Sigmoid colon (tissue), 4 donors: Measurements from ENCODE around the gene CLEC2L.

Experiments used
- EP300 ChIP-seq, 4 donors: sonication (generic); formaldehyde crosslinking; IDR thresholded peaks; one replicate each; pipeline ENCODE4 v1.6.1; 2017; ENCODE audit warnings: antibody characterized with exemption in 4 of 4
- POLR2A ChIP-seq, 2 donors: fragments of 450-650 bp; IDR thresholded peaks; one replicate each; pipeline ENCODE4 v1.6.1; 2016; ENCODE audit warnings: antibody characterized with exemption in 2 of 2, mild to moderate bottlenecking in 2 of 2, moderate library complexity in 2 of 2
- TF ChIP-seq, protein P1 (sequence below), 4 experiments: fragments of 450-650 bp in 3 of 4; fragments of 200-600 bp in 1 of 4; IDR thresholded peaks; one replicate each; pipeline ENCODE4 v1.5.1; 2016 to 2019; ENCODE audit warnings: antibody characterized with exemption in 4 of 4, mild to moderate bottlenecking in 3 of 4, moderate library complexity in 2 of 4

DNA sequence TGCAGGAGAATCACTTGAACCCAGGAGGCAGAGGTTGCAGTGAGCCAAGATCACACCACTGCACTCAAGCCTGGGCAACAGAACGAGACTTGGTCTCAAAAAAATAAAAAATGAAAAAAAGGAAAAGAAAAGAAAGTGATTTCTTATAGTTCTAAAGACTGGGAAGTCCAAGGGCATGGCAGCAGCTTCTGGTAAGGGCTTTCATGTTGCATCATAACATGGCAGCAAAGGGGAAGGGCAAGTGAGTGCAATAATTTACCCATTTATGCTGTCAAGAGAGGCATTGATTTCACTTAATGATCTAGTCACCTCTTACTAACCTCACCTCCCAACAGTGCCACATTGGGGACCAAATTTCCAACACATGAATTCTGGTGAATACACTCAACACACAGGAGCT is 31.2 kb upstream of the CLEC2L start:
- TF ChIP-seq EP300 (IDR thresholded peaks at IDR 0.05), result no peak
- TF ChIP-seq, protein P1, sequence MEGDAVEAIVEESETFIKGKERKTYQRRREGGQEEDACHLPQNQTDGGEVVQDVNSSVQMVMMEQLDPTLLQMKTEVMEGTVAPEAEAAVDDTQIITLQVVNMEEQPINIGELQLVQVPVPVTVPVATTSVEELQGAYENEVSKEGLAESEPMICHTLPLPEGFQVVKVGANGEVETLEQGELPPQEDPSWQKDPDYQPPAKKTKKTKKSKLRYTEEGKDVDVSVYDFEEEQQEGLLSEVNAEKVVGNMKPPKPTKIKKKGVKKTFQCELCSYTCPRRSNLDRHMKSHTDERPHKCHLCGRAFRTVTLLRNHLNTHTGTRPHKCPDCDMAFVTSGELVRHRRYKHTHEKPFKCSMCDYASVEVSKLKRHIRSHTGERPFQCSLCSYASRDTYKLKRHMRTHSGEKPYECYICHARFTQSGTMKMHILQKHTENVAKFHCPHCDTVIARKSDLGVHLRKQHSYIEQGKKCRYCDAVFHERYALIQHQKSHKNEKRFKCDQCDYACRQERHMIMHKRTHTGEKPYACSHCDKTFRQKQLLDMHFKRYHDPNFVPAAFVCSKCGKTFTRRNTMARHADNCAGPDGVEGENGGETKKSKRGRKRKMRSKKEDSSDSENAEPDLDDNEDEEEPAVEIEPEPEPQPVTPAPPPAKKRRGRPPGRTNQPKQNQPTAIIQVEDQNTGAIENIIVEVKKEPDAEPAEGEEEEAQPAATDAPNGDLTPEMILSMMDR (IDR thresholded peaks at IDR 0.05), result no peak
- TF ChIP-seq POLR2A (IDR thresholded peaks at IDR 0.05), result no peak
